Activated T-cell treated with anti-CD3 and anti-CD28 coated beads, Interleukin-2, amount 50 U/mL, for 72 hours (primary cell): ENCODE measurements around the gene DCUN1D3. TPM values are rescaled to one million over a fixed set of nuclear protein-coding genes. Genes with fewer than 3 reads are reported as not detected.

Source experiments
- ATAC-seq, 2 donors: fragments of 150-1000 bp; cut with Tn5 transposase; replicated peaks in 1 of 2; 2 replicates each; pipeline ENCODE4 v1.10.0; 2021; ENCODE audit warnings: moderate library complexity in 2 of 2, mild to moderate bottlenecking in 1 of 2
- DNase-seq, 2 donors: peaks; one replicate each; pipeline ENCODE4 v3.0.0; 2021 to 2022; ENCODE audit warnings: mixed read lengths in 1 of 2
- H3K27ac Mint-ChIP-seq: one replicate; pipeline ENCODE4 v1.8.0; 2022; ENCODE audit warnings: mild to moderate bottlenecking, moderate library complexity, mixed read lengths
- H3K27me3 Mint-ChIP-seq: one replicate; pipeline ENCODE4 v1.8.0; 2022; ENCODE audit warnings: low read depth, mixed read lengths
- H3K36me3 Mint-ChIP-seq, 2 donors: one replicate each; pipeline ENCODE4 v1.8.0; 2022; ENCODE audit warnings: mixed read lengths in 2 of 2, mild to moderate bottlenecking in 1 of 2; ENCODE audit not compliant: insufficient read depth in 2 of 2
- H3K4me1 Mint-ChIP-seq: one replicate; pipeline ENCODE4 v1.8.0; 2022; ENCODE audit warnings: low read depth, mixed read lengths
- H3K4me3 Mint-ChIP-seq, 2 donors: one replicate each; pipeline ENCODE4 v1.8.0; 2022; ENCODE audit warnings: mild to moderate bottlenecking in 2 of 2, mixed read lengths in 2 of 2, moderate library complexity in 2 of 2
- H3K9me3 Mint-ChIP-seq, 2 donors: one replicate each; pipeline ENCODE4 v1.8.0; 2022; ENCODE audit warnings: mixed read lengths in 2 of 2
- total RNA-seq, 2 donors: library from RNA; stranded (reverse); gene quantifications; one replicate each; pipeline ENCODE4 v1.2.3, GENCODE V29; 2022

Gene DCUN1D3
- total RNA-seq, 2 donors from 2014 or later = 5.7 to 9.9 TPM

DNA sequence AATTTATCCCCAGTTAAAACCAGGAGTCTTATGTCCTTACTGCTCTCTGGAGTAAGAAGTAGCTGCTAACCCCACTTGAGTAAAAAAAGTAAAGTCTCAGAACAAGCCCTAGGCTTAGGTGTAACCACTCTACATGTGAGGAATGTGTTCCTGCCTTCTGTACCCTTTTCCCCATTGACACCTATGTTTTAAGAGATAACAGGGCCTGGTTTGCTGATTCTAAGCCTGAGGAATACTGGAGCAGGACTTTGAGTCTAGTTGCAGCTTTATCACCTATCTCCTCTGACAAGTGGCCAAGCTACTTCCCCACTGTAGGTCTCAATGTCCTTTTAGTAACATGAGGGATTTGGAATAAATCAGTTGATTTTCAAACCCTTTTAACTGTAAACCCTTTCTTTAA lies 53.6 kb downstream of the DCUN1D3 start:
- Mint-ChIP-seq H3K27ac (no peak overlapping the region), H3K27me3 (no peaks in the 10 kb centered on the region), H3K9me3 (no peaks in the 10 kb centered on the region), H3K4me3 (no peak overlapping the region), H3K36me3 (peaks cover 0 to 6% of the 10 kb centered on the region in 2 donors), H3K4me1 (peaks cover 22% of the 10 kb centered on the region)
- no peak for ATAC-seq
- DNase-seq = no peak

DNA sequence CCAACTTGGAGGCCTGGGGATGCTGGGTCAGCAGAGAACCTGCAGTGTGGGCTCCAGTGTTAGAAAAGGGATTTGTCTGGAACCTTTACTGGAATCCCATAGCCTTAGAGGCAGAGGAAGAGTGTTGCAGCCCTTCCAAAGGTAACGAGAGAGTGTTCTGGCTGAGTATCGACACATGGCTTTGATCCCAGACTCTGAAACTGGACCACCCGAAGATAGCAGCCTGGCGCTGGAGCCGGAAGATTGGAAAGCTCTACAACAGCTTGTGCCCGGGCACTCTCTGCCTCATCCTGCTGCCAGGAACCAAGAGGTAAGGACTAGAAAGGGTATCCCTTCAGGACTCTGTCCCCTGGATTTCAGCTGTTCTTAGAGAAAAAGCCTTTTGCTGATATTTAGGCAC lies 54.1 kb downstream of the DCUN1D3 start:
- no peak overlapping the region for H3K4me3 Mint-ChIP-seq
- no peaks in the 10 kb centered on the region for H3K9me3 Mint-ChIP-seq
- H3K27ac Mint-ChIP-seq = no peak overlapping the region
- H3K4me1 Mint-ChIP-seq = peaks cover 22% of the 10 kb centered on the region
- no peaks in the 10 kb centered on the region for H3K27me3 Mint-ChIP-seq
- ATAC-seq (no peak), DNase-seq (no peak)
- peaks cover 2 to 8% of the 10 kb centered on the region in 2 donors for H3K36me3 Mint-ChIP-seq

DNA sequence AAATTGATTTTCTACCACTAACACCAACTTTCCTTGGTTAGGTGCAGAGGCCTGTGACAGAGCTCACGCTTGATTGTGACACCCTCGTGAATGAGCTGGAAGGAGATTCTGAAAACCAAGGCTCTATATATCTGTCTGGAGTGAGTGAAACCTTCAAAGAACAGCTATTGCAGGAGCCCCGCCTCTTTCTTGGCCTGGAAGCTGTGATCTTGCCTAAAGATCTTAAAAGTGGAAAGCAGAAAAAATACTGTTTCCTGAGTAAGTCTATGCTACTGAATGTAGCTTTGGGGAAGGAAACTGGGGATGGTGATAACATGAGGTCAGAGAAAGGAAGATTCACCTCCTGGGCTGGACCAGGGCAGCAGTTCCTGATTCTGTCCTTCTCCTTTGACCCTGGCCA lies 55.6 kb downstream of the DCUN1D3 start:
- H3K4me1 Mint-ChIP-seq = peaks cover 18% of the 10 kb centered on the region
- no peaks in the 10 kb centered on the region for H3K9me3 Mint-ChIP-seq
- no peak overlapping the region for H3K4me3 Mint-ChIP-seq
- DNase-seq (no peak), ATAC-seq (peak; percentile 37 to 50)
- H3K36me3 Mint-ChIP-seq = peaks cover 2 to 8% of the 10 kb centered on the region in 2 donors
- H3K27ac Mint-ChIP-seq = peak overlapping the region; percentile 44
- no peaks in the 10 kb centered on the region for H3K27me3 Mint-ChIP-seq

DNA sequence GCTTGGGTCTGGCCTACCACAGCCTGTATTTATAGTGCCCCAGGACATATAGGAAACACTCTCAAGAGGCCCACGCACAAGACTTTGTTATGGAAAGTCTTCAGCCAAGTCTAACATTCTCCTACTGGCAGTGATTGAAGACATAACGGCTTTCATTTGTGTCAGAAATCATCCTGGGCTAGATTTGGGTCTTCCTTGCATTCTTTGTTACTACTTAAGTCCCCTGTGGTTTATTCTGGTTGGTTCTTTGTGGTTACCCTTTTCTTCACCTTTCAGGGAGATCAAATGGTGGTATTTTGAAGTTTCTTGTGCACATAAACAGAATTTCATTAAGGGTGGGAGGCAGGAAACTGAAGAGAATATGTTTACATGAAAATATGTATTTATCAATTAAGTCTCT lies 56.1 kb downstream of the DCUN1D3 start:
- Mint-ChIP-seq H3K27me3 (no peaks in the 10 kb centered on the region), H3K4me3 (peak overlapping the region in 1 of 2 donors; percentile 3), H3K9me3 (no peaks in the 10 kb centered on the region), H3K36me3 (peaks cover 2 to 8% of the 10 kb centered on the region in 2 donors), H3K4me1 (peaks cover 18% of the 10 kb centered on the region), H3K27ac (peak overlapping the region; percentile 44)
- no peak for ATAC-seq
- no peak for DNase-seq

DNA sequence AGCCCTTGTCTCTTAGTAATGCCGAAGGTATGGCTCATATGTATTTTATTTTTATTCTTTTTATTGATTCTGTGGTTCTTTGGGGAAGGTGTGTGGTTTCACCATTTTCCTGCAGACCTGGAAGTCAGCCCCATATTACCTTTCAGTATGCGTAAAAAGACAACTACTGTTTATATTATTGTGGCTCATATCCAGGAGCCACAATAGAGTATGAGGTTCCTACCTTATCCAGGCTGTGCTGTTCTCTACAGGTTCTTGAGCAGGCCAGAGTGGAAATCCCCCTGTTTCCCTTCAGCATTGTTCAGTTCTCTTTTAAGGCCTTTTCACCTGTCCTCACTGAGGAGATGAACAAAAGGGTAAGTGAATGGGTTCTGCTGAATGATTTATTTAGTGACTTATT lies 60.7 kb downstream of the DCUN1D3 start:
- no peak overlapping the region for H3K4me3 Mint-ChIP-seq
- H3K36me3 Mint-ChIP-seq = peaks cover 8 to 38% of the 10 kb centered on the region in 2 donors
- DNase-seq = no peak
- no peaks in the 10 kb centered on the region for H3K27me3 Mint-ChIP-seq
- H3K9me3 Mint-ChIP-seq = peaks cover 2 to 6% of the 10 kb centered on the region in 2 donors
- no peak overlapping the region for H3K27ac Mint-ChIP-seq
- H3K4me1 Mint-ChIP-seq = peaks cover 9% of the 10 kb centered on the region
- ATAC-seq = no peak

DNA sequence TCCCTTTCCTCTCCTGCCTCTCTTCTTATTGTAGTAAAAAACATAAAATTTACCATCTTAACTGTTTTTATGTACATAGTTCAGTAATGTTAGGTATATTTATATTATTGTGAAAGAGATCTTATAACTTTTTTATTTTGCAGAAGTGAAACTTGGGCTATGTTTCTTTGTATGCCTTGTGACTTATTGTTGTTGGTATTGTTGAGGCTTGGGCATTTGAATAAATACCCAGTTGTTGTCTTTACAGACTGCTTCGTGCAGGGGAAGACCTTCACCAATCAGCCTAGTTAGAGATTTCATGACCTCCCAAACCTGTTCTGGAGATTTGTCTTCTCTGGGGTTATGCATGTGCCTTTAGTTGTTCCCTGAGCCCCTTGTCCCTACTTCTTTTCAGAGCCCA lies 61.9 kb downstream of the DCUN1D3 start:
- no peaks in the 10 kb centered on the region for H3K4me1 Mint-ChIP-seq
- H3K9me3 Mint-ChIP-seq = peaks cover 2 to 7% of the 10 kb centered on the region in 2 donors
- peaks cover 8 to 41% of the 10 kb centered on the region in 2 donors for H3K36me3 Mint-ChIP-seq
- no peak overlapping the region for H3K27ac Mint-ChIP-seq
- no peak overlapping the region for H3K4me3 Mint-ChIP-seq
- no peaks in the 10 kb centered on the region for H3K27me3 Mint-ChIP-seq
- ATAC-seq (no peak), DNase-seq (no peak)

DNA sequence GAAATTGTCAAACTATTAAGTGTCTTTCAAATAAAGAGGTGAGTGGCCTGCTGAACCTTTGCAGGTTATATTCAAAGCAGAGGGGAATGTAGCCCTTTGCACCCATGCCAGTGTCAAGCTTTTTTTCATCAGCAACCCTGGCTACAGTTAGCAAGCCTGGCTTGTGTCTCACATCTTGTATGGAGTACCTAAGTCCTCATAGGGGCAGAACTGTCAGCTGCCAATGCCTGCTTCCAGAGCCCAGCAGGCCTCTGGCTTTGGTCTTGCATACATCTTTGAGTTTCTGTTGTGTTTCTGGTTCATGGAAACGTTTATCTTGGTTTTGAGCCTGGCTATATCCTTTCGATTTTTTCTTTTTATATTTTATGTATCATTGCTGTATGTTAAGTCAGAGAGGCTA lies 67.1 kb downstream of the DCUN1D3 start:
- H3K27ac Mint-ChIP-seq = no peak overlapping the region
- H3K36me3 Mint-ChIP-seq = peaks cover 6 to 32% of the 10 kb centered on the region in 2 donors
- peaks cover 2 to 7% of the 10 kb centered on the region in 2 donors for H3K9me3 Mint-ChIP-seq
- H3K4me3 Mint-ChIP-seq = no peak overlapping the region
- H3K27me3 Mint-ChIP-seq = no peaks in the 10 kb centered on the region
- ATAC-seq (no peak), DNase-seq (no peak)
- no peaks in the 10 kb centered on the region for H3K4me1 Mint-ChIP-seq

DNA sequence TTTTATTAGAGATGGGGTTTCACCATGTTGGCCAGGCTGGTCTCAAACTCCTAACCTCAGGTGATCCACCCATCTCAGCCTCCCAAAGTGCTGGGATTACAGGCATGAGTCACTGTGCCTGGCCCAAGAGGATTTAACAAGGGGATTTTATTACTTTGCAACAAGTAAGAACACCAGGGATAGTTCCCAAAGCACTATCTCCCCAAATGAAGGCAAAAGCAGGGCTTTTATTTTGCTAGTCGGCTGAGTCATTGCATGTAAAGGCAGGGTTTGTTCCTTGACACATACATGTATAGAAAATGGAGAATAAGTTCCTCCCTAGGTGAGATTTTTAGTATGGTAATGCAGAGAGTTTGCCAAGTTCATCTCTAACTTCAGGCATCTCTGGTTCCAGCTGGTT lies 69.8 kb downstream of the DCUN1D3 start:
- H3K36me3 Mint-ChIP-seq = peaks cover 4 to 16% of the 10 kb centered on the region in 2 donors
- H3K27ac Mint-ChIP-seq = no peak overlapping the region
- no peak overlapping the region for H3K4me3 Mint-ChIP-seq
- no peak for ATAC-seq
- no peaks in the 10 kb centered on the region for H3K27me3 Mint-ChIP-seq
- DNase-seq = no peak
- no peaks in the 10 kb centered on the region for H3K4me1 Mint-ChIP-seq
- peaks cover 2% of the 10 kb centered on the region in 2 donors for H3K9me3 Mint-ChIP-seq

DNA sequence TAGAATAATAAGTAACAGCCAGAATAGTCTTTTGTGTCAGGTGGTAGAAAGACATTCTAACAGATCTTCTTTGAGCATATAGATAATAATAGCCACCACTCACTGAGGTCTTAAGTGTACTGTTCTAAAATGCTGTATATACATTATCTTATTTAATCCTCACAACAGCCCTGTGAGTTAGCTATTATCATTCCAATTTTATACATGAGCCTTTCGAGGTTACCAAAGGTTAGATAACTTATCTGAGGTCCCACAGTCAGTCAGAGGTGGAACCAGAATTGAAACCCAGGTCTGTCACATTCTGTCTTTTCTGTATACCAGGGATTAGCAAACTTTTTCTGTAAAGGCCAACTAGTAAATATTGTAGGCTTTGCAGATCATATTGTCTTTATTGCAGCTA lies 70.6 kb downstream of the DCUN1D3 start:
- Mint-ChIP-seq H3K9me3 (peaks cover 0 to 2% of the 10 kb centered on the region in 2 donors), H3K36me3 (peaks cover 2 to 9% of the 10 kb centered on the region in 2 donors)

DNA sequence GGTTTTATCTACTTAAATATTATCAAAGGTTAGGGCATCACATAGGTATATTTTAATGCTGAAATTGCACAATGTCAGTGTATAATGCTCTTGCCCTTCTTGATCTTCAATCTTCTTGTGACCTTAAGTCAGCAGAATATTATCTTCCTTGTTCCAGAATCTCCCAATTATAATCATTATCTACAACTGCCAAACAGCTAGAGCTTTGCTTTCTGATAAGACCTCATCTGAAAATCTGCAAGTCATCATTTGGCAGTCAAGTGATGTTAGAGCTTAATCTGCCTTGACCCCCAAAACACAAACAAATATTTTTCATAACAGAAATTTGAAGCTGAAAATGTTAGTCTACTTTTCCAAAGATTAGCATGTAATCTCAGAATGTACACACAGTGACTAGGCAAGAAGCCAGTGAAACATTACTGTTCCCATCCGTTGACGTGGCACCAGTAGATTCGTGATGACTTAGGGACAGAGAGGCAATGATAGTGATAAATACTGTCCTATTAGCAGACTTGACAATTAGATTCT lies 74.1 kb downstream of the DCUN1D3 start:
- H3K27ac Mint-ChIP-seq = no peak overlapping the region
- DNase-seq (no peak), ATAC-seq (no peak)
- H3K9me3 Mint-ChIP-seq = no peaks in the 10 kb centered on the region
- H3K4me1 Mint-ChIP-seq = peaks cover 7% of the 10 kb centered on the region
- H3K36me3 Mint-ChIP-seq = peaks cover 2 to 12% of the 10 kb centered on the region in 2 donors
- H3K27me3 Mint-ChIP-seq = no peaks in the 10 kb centered on the region
- no peak overlapping the region for H3K4me3 Mint-ChIP-seq

More for the DNA sequence above, 70.6 kb downstream of the DCUN1D3 start:
- no peak overlapping the region for H3K27ac Mint-ChIP-seq
- ATAC-seq (no peak), DNase-seq (no peak)
- no peaks in the 10 kb centered on the region for H3K27me3 Mint-ChIP-seq
- H3K4me3 Mint-ChIP-seq = no peak overlapping the region
- H3K4me1 Mint-ChIP-seq = no peaks in the 10 kb centered on the region

DNA sequence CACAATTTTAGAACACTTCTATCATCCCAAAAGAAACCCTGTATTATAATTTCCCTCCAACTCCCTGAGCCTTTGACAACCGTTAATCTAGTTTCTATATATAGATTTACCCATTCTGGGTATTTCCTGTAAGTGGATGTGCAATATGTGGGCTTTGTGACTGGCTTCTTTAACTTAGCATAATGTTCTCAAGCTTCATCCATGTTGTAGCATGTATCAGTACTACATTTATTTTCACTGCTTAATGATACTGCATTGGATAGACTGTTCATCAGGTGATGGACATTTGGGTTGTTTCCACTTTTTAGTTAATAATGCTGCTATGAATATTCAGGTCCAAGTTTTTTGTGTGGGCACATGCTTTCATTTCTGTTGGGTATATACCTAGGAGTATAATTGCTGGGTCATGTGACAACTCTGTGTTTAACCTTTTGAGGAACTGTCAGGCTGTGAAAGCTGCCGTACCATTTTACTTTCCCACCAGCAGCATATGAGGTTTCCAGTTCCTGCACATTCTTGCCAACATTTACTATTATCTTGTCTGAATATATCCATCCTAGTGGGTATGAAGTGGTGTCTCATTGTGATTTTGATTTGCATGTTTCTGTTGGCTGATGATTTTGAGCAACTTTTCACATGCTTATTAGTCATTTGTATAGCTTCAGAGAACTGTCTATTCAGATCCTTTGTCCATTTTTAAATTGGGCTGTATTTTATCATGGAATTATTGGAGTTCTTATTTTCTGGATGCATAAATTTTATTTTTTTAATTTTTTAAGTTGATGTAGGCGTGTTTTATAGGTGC lies 77.4 kb downstream of the DCUN1D3 start:
- Mint-ChIP-seq H3K27ac (no peak overlapping the region), H3K4me3 (no peak overlapping the region), H3K36me3 (peaks cover 9 to 12% of the 10 kb centered on the region in 2 donors), H3K4me1 (peaks cover 7% of the 10 kb centered on the region), H3K9me3 (no peaks in the 10 kb centered on the region), H3K27me3 (no peaks in the 10 kb centered on the region)
- ATAC-seq (no peak), DNase-seq (no peak)

DNA sequence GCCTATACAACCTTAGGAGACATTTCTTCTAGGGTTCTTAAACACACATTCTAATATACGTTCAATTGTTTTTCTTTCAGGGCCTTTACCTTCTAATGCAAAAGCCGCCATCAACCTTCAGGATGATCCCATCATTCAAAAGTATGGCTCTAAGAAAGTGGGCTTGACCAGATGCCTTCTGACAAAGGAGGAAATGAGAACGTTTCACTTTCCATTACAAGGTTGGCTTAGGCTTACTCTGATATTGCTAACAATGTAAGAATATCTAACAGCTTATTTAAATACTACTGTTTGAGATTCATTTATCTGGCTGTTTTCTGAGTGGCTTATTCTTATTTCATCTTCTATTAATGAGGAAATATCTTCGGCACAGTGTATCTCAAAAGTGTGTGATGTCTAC lies 78.5 kb downstream of the DCUN1D3 start:
- Mint-ChIP-seq H3K27me3 (no peaks in the 10 kb centered on the region), H3K4me3 (no peak overlapping the region), H3K9me3 (no peaks in the 10 kb centered on the region), H3K27ac (no peak overlapping the region), H3K36me3 (peaks cover 6 to 12% of the 10 kb centered on the region in 2 donors), H3K4me1 (peaks cover 7% of the 10 kb centered on the region)
- no peak for DNase-seq
- ATAC-seq = no peak

DNA sequence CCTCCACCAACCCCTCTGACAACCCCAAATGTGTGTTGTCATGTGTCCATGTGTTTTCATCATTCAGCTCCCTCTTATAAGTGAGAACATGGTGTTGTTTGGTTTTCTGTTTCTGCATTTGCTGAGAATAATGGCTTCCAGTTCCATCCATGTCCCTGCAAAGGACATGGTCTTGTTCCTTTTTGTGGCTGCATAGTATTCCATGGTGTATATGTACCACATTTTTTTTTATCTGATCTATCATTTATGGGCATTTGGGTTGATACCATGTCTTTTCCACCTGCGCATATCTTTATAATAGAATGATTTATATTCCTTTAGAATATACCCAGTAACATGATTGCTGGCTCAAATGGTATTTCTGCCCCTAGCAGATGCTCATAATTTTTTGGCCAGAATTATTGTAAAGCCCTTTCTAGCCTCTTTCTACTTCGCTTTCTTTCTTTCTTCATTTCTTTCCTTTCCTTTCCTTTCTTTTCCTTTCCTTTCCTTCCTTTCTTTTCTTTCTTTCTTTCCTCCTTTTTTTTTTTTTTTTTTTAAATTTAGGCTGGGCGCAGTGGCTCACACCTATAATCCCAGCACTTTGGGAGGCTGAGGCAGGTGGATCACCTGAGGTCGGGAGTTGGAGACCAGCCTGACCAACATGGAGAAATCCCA lies 81.1 kb downstream of the DCUN1D3 start:
- ATAC-seq (no peak), DNase-seq (no peak)
- Mint-ChIP-seq H3K27ac (no peak overlapping the region), H3K27me3 (no peaks in the 10 kb centered on the region), H3K36me3 (peaks cover 6 to 8% of the 10 kb centered on the region in 2 donors), H3K4me1 (peaks cover 13% of the 10 kb centered on the region), H3K9me3 (no peaks in the 10 kb centered on the region), H3K4me3 (no peak overlapping the region)
